ENCODE data around the gene TSPO2.

Gene TSPO2

DNA sequence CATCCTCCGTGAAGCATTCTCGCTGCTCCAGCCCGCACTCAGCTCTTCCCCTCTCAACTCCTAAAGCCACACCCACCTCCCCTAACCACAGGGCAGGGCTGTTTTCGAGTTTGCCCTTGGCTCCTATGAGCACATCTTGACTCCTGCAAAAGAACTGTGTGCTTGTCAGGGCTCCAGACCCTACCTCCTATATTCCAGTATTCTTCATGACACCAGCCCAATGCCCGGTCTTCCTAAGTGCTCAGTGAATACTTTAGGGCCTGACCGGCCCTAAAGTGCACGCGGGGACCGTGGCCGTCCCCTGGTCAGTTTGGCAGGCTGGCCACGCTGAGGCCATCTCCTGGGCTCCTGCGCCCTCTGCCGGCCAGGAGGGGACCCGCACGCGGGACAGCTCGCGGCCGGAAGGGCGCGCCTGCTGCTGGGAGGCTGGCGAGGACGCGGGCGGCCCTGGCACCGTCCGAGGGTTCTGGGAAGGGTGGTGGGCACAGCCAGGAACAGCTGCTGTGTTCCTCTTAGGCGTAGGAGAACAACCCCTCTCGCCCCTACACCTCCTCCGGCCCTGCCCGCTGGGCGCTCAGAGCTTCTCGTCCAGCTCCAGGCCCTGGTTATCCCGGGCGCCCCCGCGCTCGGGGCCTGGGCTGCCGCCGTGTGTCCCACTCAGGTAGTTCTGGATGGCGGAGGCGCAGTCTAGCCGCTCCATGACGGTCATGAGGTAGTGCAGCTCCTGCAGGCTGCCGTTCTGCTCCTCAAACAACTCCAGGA lies 14.3 kb upstream of the TSPO2 start:
- DNase-seq (ENCODE audit: low read depth) = peak; percentile 67

DNA sequence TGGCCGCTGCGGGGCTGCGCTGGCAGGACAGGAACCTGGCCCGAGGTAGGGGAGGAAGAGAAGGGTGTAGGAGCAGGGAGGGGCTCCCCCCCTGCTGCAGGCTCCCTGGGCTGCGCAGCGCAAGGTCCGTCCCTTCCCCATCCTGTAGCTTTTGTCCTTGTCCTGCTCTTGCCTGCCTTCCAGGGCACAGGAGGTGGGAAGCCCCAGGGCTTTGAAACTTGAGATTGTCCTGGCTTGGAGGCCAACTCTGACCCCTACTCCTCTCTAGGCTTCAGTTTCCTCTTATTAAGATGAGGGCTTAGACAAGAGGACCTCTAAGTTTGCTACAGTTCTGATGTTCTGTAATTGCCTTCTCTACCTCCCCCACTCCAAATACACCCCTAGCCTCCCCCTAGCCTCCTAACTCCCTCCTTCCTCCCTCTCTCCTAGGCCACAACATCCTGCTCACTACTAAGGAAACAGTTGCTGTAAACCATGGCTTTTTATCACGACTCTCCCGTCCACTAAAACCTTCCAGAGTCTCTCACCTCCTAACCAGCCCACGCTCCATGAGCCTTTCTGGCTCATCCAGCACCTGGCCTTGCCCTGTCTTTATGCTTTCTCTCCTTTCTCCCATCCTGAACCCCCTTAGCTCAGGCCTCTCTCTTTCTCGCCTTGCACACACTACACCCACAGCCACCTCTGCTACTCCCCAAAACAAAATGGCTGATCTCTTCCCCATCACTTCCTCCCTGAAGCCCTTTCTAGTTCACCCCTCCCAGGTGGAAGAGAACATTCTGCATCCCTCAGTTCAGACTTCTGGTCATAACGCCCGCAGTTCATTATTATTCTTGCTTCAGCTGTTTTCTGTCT lies 13.5 kb upstream of the TSPO2 start:
- DNase-seq (ENCODE audit: low read depth) = no peak

DNA sequence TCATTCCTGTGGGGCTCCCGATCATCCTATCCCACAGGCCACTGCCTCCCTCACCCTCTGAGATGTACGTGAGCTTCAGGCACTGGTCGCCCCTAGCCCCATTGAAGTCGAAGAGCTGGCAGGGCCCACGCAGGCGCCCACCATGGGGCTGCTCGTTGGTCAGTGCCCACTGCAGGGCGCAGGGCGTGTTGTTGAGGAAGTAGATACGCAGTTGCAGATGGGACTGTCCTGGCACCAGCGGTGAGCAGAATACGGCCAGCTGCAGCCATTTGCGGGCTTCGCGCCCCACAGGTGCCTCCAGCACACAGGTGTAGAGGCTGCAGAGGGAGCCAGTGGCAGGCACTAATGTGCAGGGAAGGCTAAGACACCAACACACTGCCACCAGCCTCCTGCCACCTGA lies 9.4 kb upstream of the TSPO2 start:
- no peak for DNase-seq (ENCODE audit: low read depth)

DNA sequence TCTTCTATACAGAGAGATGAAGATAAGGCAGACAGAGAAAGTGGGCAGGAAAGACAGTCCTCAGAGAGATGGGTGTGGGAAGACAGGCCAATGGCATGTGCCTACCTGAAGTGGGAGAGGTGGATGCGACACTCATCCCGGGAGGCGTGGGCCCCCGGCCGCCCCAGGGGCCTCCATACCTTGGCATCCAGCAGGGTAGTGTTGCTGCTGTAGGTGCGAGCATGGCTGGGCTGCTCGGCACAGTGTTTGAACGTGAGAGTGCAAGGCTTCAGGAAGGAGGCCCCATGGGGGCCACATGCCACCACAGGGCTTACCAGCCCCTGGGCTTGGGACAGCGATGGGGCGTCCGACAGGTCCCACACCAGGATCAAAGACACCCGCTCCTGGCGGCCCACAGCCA lies 8.5 kb upstream of the TSPO2 start:
- DNase-seq (ENCODE audit: low read depth) = no peak

DNA sequence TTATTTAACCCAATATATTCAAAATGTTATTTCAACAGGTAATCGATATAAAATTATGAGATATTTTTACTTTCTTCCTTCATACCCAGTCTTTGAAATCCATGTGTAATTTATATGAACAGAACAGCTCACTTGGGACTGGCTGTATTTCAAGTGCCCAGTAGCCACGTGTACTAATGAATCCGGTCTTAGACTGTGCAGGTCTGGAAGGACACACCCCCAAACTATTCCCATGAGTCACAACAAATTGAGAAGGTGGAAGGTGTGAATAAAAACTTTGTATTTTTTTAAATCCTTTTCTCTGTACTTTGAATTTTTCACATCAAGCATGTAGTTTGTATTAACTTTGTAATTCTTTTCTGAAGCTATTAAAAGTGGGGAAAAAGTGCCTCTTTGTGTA lies 6.1 kb upstream of the TSPO2 start:
- DNase-seq (ENCODE audit: low read depth) = no peak

DNA sequence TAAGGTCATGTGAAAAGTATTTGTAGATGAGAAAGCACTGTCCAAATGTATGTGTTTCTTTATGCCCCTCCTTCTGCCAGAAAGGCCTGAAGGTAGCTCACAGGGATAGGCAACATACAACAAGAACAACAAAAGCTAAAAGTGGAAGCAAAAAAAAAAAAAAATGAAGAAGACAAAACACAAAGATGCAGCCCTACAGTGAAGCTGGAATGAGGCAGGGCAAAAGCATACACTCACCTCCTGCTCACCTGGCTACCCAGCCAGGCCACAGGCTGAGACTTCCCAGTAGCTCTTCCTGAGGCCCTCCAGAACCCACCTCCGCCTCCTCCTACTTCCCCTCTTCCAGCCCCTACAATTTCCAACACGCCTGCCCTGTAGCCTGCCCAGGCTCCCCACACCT lies 5.7 kb upstream of the TSPO2 start:
- DNase-seq (ENCODE audit: low read depth) = no peak

DNA sequence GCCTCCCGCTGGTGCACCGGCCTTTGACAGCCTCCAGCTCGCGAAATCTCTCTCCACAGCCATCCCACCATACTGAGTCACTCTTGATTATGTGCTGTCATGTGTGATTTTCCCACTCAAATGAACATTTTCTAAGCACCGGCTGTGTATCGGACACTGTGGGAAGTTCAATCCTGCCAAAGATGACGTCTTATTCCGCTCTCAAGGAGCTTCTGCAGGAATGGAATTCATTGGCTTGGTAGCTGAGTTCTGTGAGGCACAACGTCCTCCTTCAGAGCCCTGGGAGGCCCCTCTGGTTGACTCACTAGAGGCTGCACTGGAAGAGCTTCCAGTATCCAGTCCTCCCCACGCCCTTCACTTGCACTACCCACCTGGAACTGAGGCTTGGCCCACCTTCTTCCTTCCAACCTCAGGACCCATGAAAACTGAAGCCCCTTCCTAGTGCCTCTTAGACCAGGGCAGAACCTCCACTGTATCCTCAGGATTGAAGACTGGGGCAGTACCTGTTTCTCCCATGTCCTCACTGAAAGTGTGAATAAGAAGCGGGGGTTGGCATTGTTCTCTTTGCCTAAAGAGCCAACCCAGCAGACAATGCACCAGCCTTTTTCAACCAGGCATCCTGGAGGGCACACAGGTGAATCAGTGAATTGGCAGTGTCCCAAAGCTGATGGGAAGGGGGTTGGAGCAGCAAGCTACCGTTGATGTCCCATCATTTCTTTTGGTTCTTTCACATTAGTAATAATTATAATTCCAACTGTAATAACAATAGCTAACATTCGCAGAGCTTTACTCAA lies 5.0 kb upstream of the TSPO2 start:
- no peak for DNase-seq (ENCODE audit: low read depth)

DNA sequence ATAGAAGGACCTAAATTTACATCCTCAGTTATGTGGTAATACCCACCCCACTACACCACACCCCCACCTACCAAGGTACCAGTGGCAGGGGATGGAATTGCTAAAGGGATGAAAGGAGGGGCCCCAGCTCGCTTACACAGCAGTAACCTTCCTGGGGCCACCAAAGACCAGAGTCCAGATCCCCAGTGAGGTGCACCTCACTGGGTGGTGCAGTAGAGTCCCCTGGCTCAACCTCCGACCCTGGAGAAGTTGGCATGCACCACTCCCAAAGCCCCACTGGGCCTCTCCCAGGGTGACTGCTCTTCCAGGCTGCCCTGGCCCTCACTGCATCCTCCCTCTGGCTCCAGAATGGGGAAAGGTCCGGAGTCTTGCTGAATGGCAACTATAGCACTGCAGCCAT lies 4.1 kb upstream of the TSPO2 start:
- no peak for DNase-seq (ENCODE audit: low read depth)

DNA sequence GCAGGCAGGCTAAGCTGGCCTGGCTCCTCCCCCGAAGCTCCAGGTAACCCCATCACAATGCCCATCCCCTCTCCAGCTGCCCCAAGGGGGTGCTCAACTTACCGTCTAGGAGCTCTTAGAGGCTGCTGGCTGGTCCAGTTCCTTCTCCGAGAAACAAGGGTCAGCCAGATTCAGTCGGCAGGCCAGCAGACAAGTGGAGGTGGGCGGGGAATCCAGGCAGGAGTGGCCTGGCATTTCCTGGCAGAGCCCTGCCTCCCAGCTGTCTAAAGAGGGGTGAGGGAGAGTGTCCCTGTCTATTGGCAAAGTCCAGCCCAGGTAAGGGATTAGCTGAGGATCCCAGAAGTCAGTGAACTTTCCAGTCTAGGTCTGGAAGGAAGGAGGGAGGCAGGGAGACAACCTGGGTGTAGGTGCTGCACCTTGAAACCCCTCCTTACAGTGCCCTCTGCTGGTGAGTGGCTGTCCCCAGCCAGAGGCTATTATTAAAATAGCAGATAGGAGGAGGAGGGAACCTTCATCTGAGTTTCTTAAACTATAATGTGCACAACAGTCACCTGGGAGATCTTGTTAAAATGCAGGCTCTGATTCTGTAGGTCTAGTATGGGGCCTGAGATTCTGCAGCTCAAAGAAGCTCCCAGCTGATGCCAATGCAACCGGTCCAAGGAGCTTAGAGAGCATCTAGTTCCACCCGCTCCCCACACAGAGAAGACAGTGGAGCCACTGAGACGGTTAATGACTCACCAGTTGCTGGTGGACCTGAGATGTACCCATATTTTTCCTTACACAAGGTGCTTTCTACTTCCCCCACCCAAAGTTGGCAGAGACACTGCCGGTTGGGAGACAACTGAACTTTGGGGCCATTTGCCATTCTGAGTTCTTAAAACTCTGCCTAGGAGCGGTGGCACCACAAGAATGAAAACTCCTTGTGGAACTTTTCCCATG lies 2.9 kb upstream of the TSPO2 start, which contains the start of gene UNC5CL:
Gene UNC5CL, minus strand, starts transcription at position 162 of the 939 bp plus-strand sequence. CDS start 4,147 bp downstream, outside the sequence.
- no peak for DNase-seq (ENCODE audit: low read depth)

DNA sequence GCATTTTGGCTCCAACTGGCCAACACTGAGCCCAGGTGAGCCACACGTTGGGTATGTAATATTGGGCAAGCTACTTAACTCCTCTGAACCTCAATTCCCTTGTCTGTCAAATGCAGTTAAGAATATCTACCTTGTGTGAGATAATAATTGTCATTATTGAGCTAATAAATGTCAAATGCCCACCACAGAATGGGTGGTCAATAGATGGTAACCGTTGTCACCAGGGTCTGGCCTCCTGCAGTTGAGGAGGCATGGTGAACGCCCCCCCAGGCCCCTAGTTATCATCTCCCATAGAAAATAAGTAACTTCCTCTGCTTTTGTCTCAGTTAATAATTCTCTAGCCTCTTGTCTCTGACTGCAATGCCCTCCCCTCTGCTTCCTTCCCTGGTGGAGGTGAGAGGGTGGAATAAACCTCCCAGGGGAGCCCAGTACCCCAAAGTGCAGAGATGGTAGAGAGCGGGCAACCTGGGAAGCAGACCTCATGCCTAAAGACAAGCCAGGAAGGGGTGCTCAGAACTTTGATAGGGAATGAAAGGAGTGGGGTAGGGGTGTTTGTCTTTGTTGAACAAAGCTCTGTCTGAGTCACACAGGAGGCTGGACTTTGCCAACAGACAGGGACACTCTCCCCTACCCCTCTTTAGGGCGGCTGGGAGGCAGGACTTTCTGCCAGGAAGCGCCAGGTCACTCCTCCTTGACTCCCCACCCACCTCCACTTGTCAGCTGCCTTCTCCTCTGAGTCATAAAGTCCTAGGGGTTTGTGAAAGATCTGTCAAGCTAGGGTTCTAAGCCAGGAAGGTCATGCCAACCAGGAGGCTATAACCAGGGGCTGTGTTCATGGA lies 1.9 kb upstream of the TSPO2 start:
- no peak for DNase-seq (ENCODE audit: low read depth)

DNA sequence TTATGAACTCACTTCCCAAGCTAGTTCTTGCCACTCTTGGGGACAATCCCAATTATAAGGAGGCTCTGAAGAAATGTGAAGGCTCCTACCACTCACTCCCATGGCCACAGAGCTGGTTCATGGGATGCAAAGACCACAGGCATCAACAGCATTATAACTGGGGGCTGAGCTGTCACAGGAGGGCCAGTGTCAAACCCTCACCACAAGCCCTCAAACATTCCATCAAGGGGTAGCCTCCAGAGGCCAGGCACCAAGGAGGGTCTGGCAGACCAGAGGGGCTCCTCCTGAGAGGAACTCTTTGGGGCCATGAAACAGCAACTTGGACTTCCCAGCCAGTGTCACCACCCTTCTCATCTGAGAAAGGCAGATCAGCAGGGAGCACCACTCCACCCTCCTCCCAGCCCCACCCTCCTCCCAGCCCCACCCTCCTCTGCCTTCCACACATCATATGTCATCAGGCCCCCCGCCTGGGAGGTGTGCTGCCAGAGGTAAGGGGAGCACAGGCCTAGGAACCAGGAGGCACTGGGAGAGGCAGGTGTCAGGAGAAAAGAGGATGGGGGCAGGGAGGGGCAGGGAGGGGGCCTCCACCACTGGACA lies 1.2 kb upstream of the TSPO2 start:
- DNase-seq (ENCODE audit: low read depth) = no peak

DNA sequence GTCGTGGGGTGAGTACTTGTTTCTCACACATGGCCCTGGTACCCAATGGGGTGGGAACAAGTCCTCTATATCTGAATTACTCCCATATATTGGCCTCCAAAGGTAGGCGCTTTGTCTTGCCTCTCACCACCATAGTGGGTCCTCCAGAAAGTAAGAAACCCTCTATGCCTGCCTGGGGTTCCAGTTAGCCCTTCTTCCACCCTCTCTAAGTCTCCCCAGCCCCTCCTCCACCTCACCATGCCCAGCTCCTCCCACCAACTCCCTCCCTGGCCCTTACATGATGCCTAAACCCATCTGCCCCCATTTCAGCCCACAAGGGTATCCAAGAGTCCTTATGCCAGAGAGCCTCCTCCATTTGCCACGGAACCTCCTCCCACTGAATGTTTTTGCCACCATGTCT lies 884 bp downstream of the TSPO2 start:
- DNase-seq (ENCODE audit: low read depth) = no peak

DNA sequence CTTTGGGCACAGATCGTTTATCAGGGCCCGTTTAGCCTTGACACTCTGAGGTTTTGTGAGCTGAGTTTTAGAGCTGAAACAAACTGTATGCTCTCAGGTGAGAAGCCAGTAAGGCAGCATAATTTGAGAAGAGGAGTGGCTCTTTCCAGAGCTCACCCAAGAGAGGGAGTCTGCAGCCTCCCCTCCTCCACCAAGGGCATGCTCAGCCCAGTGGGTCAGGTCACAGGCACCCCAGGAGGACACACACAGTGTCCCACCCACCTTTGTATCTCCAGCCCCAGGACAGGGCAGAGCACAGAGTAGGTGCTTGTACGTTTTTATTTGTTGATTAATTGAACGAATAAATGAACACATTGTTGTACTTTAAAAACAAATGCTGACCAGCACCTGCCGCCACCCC lies 3.4 kb downstream of the TSPO2 start:
- DNase-seq (ENCODE audit: low read depth) = no peak

DNA sequence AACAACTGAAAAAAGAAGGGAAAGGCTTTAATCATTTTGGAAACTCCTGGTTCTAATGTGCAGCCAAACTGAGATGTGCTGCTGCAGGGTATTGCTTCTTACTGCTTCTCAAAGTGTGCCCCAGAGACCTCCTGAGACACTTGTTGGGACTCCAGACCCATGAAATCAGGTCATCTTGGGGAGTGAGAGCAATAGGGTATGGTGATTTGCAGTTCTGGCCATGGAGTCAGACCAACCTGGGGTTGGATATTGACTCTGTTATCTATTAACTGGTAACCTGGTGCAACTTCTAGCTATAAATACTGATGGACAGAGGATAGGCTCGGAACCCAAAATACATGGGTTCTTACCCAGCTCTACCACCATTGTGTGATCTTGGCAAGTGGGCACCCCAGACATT lies 3.8 kb downstream of the TSPO2 start:
- no peak for DNase-seq (ENCODE audit: low read depth)

DNA sequence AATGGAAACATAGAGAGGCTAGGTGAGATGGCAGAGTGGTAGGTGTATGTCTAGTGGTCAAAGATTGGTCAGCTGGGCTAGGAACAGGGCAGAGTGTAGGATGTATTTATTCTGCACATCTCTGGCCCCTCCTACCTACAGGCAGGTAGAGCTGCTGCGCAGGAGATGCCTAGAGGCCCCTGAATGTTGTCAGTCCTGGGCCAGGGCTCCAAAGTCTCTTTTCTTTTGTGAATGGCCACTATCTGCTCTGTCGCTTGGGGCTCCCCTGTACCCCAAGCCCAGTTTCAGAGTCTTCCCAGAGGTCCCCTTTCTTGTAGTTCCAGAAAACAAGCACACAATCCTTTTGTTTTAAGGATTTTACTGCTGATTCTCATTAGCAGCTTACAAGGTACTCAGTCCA lies 5.0 kb downstream of the TSPO2 start:
- DNase-seq (ENCODE audit: low read depth) = no peak

DNA sequence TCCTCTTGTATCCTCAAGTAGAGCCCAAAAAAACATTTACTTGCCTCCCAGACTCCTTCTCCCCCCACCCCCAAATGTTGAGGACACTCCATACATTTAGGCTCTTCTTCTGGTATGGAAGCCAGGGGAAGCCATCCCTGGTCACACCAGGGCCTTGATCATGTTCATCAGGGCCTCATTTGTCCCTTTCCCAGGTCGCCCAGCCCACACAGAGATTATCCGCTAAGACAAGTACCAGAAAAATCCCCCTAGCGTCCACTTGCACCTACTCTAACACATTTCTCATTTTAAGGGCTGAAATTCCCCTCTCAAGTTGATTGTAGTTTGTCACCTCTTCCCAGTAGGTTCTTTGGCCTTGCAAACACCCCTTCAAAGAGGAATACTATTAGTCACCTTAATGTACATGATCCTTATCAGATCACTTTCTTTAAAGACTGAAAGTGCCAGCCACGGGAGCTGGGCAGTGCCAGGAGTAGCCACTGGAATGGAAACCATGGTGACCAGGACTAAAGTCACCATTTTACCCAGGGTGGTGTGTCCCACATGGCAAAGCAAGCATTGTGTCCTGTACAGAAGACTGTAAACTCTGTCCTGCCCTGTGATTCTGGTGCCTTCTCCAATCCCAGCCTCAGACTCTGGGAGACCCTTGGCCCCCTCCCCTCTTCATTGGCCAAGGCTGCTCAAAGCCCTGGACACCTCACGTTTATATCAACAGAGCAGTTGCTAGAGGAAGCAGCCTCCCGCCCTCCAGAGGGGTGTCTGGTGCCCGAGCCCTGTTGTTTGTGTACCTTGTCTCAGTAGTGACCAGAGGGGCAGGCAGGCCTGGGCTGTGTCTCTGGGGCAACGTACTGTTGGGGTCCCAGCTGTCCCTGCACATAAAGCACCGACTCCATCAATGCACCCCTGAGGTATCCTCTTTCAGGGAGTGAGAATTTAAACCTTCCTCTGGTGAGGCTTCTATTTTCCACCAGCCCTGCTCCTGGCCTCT lies 5.8 kb downstream of the TSPO2 start:
- DNase-seq (ENCODE audit: low read depth) = no peak

DNA sequence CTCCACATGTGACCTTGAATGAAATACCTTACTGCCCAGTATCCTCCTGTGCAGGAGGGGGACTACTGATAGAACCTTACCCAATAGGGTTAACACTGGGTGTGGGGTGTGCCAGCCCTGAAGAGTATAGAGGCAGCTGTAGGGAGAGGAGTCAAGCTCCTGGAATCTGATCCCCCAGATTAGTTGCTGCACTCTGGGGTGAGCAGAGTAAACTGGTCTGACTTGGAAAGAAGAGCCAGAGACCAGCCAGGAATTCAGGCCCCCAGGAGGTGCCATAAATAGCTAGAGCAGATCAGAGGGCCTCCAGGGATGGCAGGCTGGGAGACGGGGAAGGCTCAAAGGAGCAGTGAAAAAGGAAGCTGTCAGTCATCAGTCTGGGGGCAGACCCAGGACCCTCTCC lies 7.3 kb downstream of the TSPO2 start:
- DNase-seq (ENCODE audit: low read depth) = no peak

DNA sequence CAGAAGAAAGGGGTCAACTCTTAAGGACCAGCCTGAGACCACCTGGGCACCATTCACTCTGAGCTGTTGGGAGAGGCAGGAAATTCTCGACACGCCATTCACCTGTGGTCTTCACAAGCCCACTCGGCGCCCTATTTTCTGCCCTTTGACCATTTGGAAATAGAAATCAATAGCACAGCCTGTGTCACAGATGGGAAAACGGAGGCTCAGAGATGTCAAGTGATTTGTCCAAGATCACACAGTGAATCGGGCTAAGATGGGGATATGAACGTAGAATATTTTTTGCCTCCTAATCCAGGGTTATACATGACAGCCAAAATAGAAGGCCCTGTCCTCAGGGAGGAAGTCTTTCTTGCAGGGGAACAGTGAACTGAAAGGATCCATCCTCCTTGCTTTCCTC lies 7.7 kb downstream of the TSPO2 start:
- no peak for DNase-seq (ENCODE audit: low read depth)

DNA sequence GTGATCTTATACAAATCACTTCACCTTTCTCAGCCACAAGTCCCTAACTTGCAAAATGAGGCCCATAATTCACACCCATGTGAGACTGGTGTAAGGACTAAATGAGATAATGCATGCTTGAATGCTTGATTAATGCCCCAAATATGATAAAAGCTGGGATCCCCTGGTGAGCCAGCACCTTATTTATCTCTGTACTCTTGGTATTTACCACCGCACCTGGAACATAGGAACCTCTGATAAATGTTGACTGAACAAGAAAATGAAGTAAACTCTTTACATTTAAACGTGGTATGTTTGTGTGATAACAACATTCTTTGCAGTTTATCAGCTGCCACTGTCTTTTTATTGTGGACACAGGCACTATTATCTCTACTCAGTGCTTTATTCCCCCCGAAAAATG lies 8.3 kb downstream of the TSPO2 start:
- no peak for DNase-seq (ENCODE audit: low read depth)

Data from fibroblast of gingiva (primary cell).